HUES48 (cell line): ENCODE data around the gene NME7.

Experiments used
- H3K27ac ChIP-seq: one replicate; pipeline ENCODE4 v1.7.0; 2013; ENCODE audit warnings: low read depth, low read length, inconsistent platforms
- H3K27me3 ChIP-seq: 2 replicates; pipeline ENCODE4 v1.6.1; 2013; ENCODE audit warnings: mild to moderate bottlenecking, low read length; ENCODE audit not compliant: control insufficient read depth, insufficient read depth
- H3K36me3 ChIP-seq: 2 replicates; pipeline ENCODE4 v1.6.1; 2013; ENCODE audit warnings: low read length; ENCODE audit not compliant: control insufficient read depth, insufficient read depth
- H3K4me1 ChIP-seq: 2 replicates; pipeline ENCODE4 v1.6.1; 2013; ENCODE audit warnings: mild to moderate bottlenecking, low read length; ENCODE audit not compliant: control insufficient read depth, insufficient read depth
- H3K4me3 ChIP-seq: 2 replicates; pipeline ENCODE4 v1.5.1; 2013; ENCODE audit warnings: mild to moderate bottlenecking, low read depth, low read length
- H3K9ac ChIP-seq: 2 replicates; pipeline ENCODE4 v1.6.1; 2013; ENCODE audit warnings: mild to moderate bottlenecking, low read depth, low read length, moderate library complexity
- H3K9me3 ChIP-seq: 2 replicates; pipeline ENCODE4 v1.6.1; 2013; ENCODE audit warnings: low read length; ENCODE audit not compliant: control insufficient read depth, insufficient read depth

NME7 gene

GRCh38 chr1:169106095-169106920 lies 261.3 kb downstream of the NME7 start, which contains the start of gene ATP1B1:
TSS of gene ATP1B1 (plus strand) at chr1:169106690. CDS start at chr1:169106830, 140 bp downstream.
- peak within 1 kb of the TSS; percentile 93 for H3K4me3 ChIP-seq
- peaks cover under 1% of the 10 kb centered on the region; the same call in 1 of the 2 replicates for H3K36me3 ChIP-seq
- H3K27ac ChIP-seq = peak within 1 kb of the TSS; percentile 92
- H3K4me1 ChIP-seq = peaks cover 55% of the 10 kb centered on the region
- peaks cover 15% of the 10 kb centered on the region; the same call in 1 of the 2 replicates for H3K27me3 ChIP-seq
- H3K9me3 ChIP-seq = no peaks in the 10 kb centered on the region
- peak within 1 kb of the TSS; percentile 86 for H3K9ac ChIP-seq

- peak overlapping the region; percentile 92 for H3K27ac ChIP-seq
- H3K36me3 ChIP-seq = no peaks in the 10 kb centered on the region
- no peaks in the 10 kb centered on the region for H3K9me3 ChIP-seq
- peaks cover 15% of the 10 kb centered on the region; the same call in 1 of the 2 replicates for H3K27me3 ChIP-seq
- H3K4me1 ChIP-seq = peaks cover 51% of the 10 kb centered on the region
- peak overlapping the region; percentile 74 for H3K9ac ChIP-seq
- H3K4me3 ChIP-seq = peak overlapping the region; percentile 69
These were observed 262.0 kb downstream of the NME7 start for GRCh38 chr1:169105434-169106094.

GRCh38 chr1:169105087-169105433 lies 262.5 kb downstream of the NME7 start:
- peak overlapping the region; percentile 69 for H3K4me3 ChIP-seq
- peaks cover 15% of the 10 kb centered on the region; the same call in 1 of the 2 replicates for H3K27me3 ChIP-seq
- H3K36me3 ChIP-seq = no peaks in the 10 kb centered on the region
- no peaks in the 10 kb centered on the region for H3K9me3 ChIP-seq
- peaks cover 46% of the 10 kb centered on the region for H3K4me1 ChIP-seq
- no peak overlapping the region for H3K9ac ChIP-seq
- no peak overlapping the region for H3K27ac ChIP-seq

- no peak overlapping the region for H3K27ac ChIP-seq
- H3K4me1 ChIP-seq = peaks cover 31% of the 10 kb centered on the region
- no peak overlapping the region for H3K9ac ChIP-seq
- peaks cover 15% of the 10 kb centered on the region; the same call in 1 of the 2 replicates for H3K27me3 ChIP-seq
- no peaks in the 10 kb centered on the region for H3K9me3 ChIP-seq
- H3K36me3 ChIP-seq = no peaks in the 10 kb centered on the region
- no peak overlapping the region for H3K4me3 ChIP-seq
These were observed 264.1 kb downstream of the NME7 start for GRCh38 chr1:169103480-169103893.

- H3K27ac ChIP-seq = no peak overlapping the region
- peaks cover 15% of the 10 kb centered on the region; the same call in 1 of the 2 replicates for H3K27me3 ChIP-seq
- H3K4me3 ChIP-seq = no peak overlapping the region
- H3K9me3 ChIP-seq = no peaks in the 10 kb centered on the region
- peak overlapping the region; percentile 11; the same call in 1 of the 2 replicates for H3K9ac ChIP-seq
- peaks cover 26% of the 10 kb centered on the region for H3K4me1 ChIP-seq
- no peaks in the 10 kb centered on the region for H3K36me3 ChIP-seq
These were observed 264.6 kb downstream of the NME7 start for GRCh38 chr1:169103002-169103401.

GRCh38 chr1:169102567-169102966 lies 265.0 kb downstream of the NME7 start:
- no peaks in the 10 kb centered on the region for H3K36me3 ChIP-seq
- H3K27me3 ChIP-seq = peaks cover 15% of the 10 kb centered on the region; the same call in 1 of the 2 replicates
- H3K4me3 ChIP-seq = no peak overlapping the region
- H3K9ac ChIP-seq = peak overlapping the region; percentile 11; the same call in 1 of the 2 replicates
- H3K9me3 ChIP-seq = no peaks in the 10 kb centered on the region
- peak overlapping the region; percentile 22 for H3K27ac ChIP-seq
- peaks cover 24% of the 10 kb centered on the region for H3K4me1 ChIP-seq

GRCh38 chr1:169100651-169101088 lies 266.9 kb downstream of the NME7 start:
- H3K9me3 ChIP-seq = no peaks in the 10 kb centered on the region
- no peak overlapping the region for H3K4me3 ChIP-seq
- peaks cover 15% of the 10 kb centered on the region; the same call in 1 of the 2 replicates for H3K27me3 ChIP-seq
- peaks cover 24% of the 10 kb centered on the region for H3K4me1 ChIP-seq
- H3K36me3 ChIP-seq = no peaks in the 10 kb centered on the region
- no peak overlapping the region for H3K9ac ChIP-seq
- no peak overlapping the region for H3K27ac ChIP-seq

GRCh38 chr1:169100208-169100607 lies 267.4 kb downstream of the NME7 start:
- Histone ChIP-seq H3K9ac (no peak overlapping the region), H3K9me3 (no peaks in the 10 kb centered on the region), H3K27ac (no peak overlapping the region), H3K36me3 (no peaks in the 10 kb centered on the region), H3K27me3 (peaks cover 15% of the 10 kb centered on the region; the same call in 1 of the 2 replicates), H3K4me3 (no peak overlapping the region), H3K4me1 (peaks cover 22% of the 10 kb centered on the region)

- Histone ChIP-seq H3K4me1 (peaks cover 15% of the 10 kb centered on the region), H3K9ac (no peak overlapping the region), H3K27ac (no peak overlapping the region), H3K27me3 (peaks cover 10% of the 10 kb centered on the region; the same call in 1 of the 2 replicates), H3K9me3 (no peaks in the 10 kb centered on the region), H3K36me3 (no peaks in the 10 kb centered on the region), H3K4me3 (no peak overlapping the region)
These were observed 268.0 kb downstream of the NME7 start for GRCh38 chr1:169099561-169099960.

GRCh38 chr1:169098380-169098779 lies 269.2 kb downstream of the NME7 start:
- Histone ChIP-seq H3K27me3 (no peaks in the 10 kb centered on the region), H3K36me3 (no peaks in the 10 kb centered on the region), H3K9me3 (no peaks in the 10 kb centered on the region), H3K9ac (no peak overlapping the region), H3K4me1 (peaks cover 14% of the 10 kb centered on the region), H3K27ac (no peak overlapping the region), H3K4me3 (no peak overlapping the region)
